HG03575 (cell line): ENCODE results near the gene WHRN.

Source experiments
- ATAC-seq: cut with Tn5 transposase; IDR thresholded peaks from one replicate; pipeline ENCODE4 v1.9.1; 2021; ENCODE audit not compliant: unreplicated experiment, insufficient number of reproducible peaks, low FRiP score; ENCODE audit errors: extremely low read depth

WHRN gene

DNA sequence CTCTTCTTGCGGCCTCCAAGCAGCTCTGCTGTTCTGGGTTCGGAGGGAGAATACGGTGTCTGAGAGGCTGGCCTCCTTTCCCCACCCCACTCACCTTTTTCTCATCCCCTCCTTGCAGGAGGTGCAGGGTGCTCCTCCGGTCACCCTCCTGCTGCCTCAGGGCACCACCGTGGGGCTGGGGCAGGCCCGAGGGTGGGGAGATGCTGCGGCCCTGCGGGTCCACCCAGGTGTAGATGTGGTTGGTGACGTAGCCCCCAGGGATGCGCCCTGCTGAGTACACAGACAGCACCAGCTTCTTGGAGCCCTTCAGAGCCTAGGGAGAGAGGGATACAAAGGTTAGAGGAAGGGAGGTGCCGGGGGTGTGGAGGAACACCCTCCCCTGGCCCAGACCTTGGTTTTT is 26.8 kb downstream of the WHRN start:
- no peak for ATAC-seq

DNA sequence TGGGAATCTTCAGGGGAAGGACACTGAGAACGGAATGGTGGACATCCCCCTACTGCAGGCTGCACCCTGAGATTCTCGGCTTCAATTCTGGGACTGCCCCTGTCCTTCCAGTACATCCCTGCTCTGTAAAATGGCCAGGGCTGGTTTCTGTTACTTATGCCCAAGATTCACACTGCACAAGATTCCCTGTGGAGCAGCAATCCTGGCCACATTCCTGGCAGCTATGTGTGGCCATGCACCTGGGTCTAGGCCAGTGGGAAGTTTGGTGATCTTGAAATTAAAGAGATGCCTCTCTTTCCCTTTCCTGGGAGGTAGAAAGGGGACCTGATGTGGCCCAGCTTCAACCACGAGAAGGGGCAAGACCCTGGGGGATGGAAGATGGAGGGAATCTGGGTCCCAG is 27.6 kb downstream of the WHRN start:
- no peak for ATAC-seq

DNA sequence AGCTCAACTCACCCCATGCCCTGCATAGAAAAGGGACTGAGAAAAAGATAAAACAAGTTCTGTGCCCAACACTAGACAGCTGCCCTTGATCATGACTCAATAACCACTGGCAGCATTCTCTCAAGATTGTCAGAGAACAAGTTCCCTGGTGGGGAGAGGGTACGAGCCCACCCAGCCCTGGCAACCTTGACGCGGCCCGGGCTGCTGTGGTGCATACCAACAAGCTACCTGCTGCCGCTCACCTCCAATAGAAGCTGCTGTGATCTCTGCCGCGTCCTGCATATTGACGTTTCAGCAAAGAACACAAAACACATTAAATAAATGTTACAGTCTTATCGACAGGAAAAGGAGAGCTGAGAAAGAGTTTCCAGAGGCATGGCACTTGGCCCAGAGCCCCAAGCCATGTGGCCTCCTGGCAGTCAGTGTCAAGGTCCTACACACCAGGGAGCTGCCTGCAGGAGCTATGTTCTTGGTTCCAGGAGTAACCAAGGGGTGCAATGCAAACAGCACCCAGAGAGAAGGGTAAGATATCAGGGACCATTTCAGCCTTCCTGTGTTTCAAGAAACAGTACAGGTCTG is 28.3 kb downstream of the WHRN start:
- no peak for ATAC-seq

DNA sequence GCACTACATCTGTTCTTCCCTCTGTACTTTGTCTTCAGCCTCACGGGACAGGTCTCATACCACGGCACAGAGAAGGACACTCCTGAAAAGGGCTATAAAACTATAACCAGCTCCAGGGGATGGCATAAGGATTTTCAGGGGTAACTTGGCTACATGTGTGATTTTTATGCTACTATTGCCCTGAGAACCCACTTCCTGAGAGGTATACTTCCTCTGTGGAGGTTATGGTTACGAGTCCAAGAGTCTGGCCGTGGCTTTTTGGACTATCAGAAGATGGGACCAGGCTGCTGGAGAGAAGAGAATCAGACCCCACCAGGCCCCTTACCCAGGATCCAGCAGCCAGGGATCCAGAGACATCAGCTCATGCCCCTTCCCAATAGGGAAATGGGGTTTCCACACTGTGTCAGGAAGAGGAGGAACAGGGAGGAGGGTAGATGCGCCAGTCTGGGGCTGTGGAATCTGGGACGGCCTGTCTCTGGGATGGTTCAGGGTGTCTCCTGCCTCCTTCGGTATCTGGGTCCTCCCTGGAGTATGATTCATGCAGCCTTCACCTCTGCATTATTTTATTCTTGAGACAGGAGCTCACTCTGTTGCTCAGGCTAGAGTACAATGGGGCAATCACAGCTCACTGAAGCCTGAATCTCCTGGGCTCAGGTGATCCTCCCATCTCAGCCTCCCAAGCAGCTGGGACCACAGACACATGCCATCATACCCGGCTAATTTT is 29.7 kb downstream of the WHRN start:
- no peak for ATAC-seq

DNA sequence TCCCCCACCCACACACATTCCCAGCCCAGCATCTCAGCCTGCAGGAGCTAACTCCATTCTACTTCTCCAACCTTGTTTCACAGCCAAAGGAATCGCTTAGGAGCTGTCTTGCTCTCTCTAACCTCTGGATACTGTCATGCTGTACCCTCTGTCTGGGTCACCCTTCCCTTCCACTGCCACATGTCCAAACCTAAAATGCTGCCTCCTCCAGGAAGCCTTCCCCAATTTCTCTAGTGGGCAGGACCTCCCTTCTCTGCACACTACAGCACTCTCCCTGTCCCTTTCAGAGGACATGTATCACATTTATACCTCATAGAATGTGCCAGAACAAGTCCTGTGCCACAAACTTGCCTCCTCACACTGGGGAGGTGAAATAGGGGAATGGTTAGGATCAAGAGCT is 30.8 kb downstream of the WHRN start:
- ATAC-seq: no peak

DNA sequence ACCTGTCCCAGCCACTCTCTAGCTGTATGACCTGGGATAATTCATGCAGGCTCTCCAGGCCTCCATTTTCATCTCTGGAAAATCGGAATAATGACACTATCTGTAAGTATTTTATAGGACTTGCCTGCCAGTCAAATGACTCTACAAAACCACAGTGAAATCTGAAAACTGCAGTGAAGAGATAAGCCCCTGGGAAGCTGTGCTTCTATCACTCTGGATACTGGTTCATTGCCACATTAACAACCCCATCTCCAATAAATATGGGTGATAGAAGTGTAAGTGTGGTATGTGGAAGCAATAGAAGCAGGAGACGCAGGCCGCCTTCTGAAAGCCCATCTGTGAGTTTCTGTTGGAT is 31.8 kb downstream of the WHRN start:
- ATAC-seq: no peak

DNA sequence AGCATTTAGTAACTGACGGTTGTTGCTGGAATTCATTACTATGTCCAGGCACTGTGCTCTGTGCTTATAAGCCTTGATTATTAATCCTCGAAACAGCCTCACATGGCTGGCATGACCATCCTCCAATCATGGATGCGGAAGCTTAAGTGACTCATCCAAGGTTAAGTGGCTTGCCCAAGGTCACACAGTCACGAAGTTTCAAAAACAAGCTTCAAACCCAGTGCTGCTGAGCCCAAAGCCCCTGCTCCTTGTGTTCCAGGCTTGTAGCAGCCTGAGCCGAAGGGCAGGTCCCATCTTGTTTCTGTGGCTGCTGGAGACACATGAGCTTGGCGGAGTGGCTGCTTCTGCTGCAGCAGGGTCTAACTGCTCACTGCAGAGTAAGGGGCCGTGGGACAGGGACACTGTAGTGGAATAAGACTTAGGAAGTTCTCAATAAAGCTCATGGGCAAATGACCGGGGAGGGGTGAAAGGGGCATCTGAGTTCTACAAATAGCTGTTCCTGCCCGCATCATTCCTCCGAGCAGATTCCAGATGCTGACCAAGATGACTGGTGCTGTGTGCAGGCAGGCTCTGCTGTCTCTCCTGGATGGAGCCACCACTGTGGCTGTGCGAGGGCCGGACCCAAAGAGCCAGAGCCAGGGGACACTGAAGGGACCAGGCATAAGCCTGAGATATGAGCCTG is 32.4 kb downstream of the WHRN start:
- ATAC-seq: no peak

DNA sequence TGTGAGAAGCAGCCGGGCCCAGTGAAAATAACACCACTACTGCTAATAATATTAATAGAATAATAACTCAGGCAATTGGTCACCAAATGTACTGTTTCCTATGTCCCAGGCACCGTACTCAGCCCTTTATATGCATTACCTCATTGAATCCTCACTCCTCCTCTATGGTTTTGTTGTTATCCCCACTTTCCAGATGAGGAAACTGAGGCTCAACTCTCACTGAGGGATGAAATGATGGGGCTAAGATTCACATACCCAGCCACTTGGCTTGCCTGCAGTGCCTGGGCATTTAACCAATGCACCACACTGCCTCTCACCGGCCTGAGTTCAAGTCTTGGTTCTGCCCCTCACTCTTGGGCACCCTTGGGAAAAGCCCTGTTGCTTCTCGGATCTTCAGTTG is 34.1 kb downstream of the WHRN start:
- ATAC-seq: no peak

DNA sequence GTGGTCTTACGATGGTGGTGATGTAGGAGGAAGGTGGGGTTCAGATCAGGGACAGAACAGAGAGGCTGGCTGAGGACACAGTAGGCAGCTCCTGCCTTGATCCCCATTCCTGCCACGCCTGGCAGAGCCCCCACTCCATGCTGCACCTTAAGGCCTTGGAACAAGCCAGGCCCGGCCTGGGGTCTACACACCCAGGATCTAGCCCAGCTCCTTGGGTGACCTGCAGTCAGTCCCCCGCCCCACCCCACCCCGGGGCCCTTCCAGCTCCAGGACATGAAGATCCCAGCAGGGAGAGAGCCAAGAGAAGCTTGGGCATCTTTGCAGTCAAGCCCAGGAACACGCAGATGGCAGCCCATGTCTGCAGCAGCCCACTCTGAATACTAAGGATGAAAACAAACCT is 34.7 kb downstream of the WHRN start:
- ATAC-seq: no peak

DNA sequence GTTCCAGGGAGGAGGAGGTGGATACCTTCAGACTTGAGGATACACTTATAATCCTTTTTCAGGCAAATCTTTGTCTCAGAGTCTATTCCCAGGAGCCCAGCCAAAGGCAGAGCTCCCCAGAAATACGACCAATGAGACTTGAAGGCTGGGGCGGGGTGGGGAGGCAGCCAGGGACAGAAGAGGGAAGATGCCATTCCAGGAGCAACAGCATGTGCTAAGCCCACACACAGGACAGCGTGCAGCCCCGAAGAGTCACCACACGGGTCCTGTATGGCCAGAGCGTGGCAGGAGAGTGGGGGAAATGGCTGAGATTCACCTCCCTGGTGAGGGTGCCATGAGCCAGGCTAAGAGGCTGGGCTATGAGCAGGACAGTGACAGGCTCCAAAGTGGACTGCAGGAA is 35.2 kb downstream of the WHRN start:
- no peak for ATAC-seq

DNA sequence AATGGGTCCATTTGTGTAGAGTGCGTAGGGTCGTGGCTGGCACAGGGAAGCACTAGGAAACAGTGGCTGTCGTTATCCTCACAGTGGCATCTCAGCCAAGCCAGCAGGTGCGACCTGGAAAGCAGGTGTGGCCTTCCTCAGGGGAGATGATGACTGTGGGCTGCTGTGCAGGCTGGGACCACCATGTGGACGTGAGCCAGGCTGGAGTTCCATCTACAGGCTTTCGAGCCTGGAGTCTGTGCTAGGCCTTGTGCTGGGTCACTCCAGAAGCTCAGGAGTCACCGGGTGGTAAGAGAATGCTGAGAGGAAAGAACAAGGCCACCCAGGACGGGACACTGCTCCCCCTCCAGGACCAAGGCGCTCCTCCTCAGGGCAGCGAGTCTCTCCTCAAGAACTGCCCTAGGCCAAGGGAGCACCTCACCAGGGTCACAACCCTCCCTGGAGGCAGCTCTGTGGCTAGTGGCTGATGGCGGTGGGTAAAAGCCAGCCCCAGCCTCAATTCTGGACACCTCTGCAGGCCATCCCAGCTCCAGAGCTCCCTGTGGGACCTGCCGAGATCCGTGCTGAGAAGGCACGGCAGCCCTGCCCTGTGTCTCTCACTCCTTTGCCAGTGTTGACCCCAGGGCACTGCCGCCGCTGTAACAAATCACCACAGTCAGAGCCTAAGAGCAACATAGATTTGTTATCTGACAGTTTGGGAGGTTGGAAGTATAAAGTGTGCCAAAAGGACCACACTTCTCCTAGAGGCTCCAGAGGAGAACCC is 36.0 kb downstream of the WHRN start:
- ATAC-seq: no peak

DNA sequence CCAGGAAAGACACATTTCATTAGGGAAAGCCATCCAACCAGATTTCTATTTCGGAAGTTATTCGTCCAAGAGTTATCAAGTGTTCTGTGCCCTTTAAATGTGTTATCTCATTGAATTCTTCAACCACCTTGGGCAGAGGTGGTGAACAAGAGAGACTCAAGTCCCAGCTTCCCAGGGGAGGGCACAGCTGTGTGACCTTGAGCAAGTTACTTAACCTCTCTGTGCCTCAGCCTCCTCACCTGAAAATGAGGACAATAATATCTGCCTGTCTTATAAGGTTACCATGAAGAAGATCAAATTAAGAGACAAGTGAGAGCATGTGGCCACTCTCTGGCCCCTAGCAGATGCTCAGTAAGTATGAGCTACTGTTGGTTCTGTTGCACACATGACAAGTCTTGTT is 37.4 kb downstream of the WHRN start:
- no peak for ATAC-seq

DNA sequence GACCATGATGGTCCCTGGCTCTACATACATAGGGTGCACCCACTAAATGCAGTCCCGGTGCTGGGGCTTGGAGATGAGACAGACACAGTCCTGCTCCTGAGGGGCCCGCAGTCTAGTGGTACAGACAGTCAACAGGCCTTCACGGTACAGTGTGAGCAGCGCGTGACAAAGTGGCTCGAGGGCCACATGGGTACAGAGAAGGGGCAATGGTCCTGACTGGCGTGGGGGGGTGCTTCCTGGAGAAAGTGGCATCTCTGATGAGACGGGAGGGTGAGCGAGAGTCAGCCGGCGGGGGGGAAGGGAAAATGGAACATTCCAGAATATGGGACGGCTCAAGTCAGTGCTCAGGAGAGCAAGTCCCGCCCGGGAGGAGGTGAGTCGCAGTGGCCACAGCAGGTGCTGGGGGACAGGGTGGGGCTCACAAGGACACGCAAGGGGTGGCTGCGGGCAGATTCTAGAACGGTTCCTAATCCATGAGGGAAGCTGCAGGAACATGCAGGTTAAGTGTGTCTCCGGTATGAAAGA is 38.0 kb downstream of the WHRN start:
- no peak for ATAC-seq

DNA sequence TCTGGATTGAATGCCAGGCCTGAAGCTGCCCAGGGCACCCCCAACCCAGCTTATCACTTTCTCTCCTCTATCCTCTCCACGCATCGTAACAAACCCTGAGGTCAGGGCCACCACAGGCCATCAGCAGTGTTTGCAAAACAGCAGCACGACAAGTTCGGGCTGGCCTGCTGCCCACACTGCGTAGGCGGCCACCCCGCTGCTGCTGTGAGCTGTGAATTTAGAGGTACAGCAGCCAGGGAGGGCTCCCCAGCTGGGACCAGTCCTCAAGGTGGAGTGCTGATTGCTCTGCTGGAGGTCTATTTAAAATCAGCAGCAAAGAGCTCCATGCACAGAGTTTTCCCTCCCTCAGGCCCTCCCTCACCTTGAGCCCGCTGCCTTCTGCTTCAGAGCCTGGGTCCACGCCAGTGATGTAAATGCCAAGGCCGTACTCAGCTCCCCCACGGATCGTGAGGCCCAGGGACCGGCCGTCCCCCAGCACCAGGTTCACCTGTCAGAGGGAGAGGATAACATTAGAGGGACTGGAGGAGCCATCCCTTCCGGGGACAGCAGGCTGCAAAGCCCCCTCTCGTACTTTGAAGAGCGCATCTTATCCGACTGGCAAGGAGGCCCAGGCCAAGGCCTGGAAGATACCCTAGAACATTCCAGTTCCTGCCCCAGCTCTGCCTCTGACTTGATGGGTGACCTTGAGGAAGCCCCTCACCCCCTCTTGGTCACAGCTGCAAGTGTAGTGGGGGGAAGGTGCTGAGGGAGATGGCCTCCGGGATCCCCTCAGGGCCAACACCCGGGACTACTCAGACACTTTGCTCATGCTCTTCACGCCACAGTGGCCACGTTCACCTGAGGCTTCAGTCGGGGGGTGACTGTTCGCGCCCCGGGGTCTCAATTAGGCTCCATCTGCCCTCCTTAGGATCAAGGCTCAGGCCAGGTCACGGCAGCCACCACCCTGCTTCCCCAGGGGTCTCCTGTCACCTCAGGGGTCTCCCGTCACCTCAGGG is 39.1 kb downstream of the WHRN start:
- ATAC-seq: no peak

DNA sequence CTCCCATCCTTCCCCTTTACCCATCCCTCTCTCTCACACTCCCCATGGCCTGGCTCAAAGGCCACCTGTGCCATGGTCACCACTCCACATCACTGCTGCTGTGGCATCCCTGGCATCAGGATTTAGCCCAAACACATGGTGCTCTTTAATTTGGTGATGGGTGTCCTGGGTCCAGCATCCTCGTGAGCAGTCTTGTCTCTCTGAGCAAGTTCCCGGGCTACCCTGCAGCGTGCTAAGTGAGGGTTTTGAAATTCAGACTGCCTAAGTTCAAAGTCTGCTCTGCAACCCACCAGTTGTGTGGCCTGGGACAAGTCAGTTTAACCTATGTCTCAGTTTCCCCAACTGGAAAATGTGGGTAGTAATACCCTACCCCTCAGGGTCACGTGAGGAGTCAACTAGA is 39.9 kb downstream of the WHRN start:
- no peak for ATAC-seq

DNA sequence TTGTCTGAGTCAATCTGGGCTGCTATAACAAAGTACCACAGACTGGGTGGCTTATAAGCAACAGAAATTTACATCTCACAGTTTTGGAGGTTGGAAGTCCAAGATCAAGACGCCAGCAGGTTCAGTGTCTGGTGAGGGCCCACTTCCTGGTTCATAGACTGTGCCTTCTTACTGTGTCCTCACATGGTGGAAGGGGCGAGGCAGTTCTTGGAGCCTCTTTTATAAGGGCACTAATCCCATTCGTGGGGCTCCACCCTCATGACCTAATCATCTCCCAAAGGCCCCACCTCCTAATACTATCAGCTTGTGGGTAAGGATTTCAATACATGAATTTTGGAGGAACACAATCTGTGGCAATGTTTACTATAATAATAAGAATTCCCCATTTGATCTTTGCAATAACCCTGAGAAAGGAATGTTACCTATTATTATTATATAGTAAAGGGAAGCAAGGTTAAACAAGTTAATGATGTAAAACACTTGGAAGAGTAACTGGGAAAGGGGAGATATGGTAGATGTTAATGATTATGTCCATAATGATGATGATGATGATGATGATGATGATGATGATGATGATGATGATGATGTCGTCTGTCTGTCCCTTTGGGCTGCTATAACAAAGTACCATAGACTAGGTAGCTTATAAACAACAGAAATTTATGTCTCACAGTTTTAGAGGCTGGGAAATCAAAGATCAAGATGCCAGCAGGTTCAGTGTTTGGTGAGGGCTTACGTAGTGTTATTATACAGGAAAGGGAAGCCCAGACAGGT is 40.8 kb downstream of the WHRN start:
- ATAC-seq: no peak

DNA sequence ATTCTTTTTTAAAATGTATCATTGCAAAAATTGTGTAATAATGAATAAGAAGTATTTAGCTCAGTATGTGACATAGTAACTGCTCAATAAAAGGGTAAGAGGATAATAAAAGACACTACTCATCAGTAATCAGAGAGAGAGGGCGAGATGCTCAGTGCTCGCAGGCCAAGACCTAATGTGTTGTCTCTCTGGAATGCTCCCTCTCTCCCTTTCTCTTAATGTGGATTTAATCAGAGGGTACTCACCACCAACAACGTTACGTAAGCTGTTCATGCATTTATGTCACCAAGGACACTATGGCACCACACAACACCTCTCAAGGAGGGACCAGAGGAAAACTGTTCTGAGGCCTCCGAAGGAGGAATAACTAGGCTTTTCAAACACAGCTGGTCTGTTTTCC is 42.5 kb downstream of the WHRN start:
- ATAC-seq: no peak

DNA sequence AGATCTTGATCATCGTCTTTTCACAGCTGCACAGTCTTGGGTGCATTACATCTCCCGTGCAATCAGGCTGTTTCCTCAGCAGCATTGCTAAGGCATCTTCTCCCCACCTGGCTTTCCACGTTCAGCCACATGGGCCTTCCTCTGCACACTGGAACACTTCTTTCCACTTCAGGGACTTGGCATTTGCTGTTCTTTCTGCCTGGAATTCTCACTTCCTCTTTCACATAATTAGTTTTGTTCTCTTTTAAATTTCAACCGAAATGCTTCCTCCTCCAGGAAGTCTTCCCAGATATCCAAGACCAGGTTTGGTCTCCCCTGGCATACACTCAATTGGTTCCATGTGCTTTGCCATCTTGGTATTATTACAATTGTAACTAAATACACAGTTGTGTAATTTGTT is 43.8 kb downstream of the WHRN start:
- no peak for ATAC-seq
